Stimulated activated CD8-positive, alpha-beta memory T cell treated with anti-CD3 and anti-CD28 coated beads, Interleukin-4, amount 100 ng/mL, for 24 hours (primary cell): Measurements from ENCODE around the gene FREY1.

Experiments used
- DNase-seq: peaks from one replicate; pipeline ENCODE4 v3.0.0-alpha.2; 2020; ENCODE audit warnings: low read depth

Gene FREY1

DNA sequence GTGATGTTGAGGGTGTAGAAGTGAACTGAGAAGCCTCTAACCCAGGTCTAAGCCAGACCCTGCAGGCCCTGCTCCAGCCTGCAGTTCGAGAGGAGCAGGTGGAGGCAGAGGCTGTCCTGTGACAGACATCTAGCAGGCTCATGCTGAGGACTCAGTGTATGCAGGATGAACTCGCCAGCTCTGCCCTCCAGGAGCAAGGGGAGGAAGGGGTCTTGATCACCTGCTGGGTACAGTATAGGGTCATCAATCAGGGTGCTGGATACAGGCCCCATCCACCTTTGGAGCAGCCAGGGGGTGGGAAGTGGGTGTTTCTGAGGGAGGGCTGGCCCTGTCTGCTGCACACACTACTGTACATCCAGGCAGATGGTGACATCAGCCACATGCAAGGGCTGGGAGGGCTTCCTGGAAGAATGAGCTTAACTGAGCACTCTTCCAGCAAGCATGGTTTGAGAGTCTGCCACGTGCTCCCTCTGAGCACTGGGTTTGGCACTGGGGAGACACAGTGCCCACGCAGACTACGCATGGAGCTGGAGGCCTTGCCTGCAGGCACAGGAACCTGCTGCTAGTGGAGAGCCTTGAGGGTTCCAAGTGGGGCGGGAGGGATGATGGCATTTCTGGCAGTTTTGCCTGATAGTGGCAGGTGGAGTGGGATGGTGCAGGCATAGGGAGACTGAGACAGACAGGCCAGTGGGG is 12.4 kb downstream of the FREY1 start:
- no peak for DNase-seq

DNA sequence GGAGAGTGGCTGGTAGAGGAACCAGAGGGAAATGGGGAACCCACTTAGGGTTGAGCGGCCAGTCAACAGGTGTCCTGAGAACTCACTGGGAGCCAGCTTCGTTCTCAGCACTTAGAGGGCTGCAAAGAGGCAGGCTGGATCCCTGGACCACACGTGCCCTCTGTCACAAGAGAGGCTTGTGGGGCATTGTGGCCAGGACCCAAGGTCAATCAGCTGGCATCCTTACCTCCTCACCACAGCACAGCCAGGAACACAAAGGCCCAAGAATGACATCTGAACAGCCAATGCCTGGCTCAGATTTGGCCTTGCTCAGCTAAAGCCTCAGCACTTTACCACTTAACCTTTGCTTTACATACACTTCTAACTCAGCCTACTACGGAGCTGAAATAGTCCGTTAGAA is 14.2 kb downstream of the FREY1 start:
- no peak for DNase-seq

DNA sequence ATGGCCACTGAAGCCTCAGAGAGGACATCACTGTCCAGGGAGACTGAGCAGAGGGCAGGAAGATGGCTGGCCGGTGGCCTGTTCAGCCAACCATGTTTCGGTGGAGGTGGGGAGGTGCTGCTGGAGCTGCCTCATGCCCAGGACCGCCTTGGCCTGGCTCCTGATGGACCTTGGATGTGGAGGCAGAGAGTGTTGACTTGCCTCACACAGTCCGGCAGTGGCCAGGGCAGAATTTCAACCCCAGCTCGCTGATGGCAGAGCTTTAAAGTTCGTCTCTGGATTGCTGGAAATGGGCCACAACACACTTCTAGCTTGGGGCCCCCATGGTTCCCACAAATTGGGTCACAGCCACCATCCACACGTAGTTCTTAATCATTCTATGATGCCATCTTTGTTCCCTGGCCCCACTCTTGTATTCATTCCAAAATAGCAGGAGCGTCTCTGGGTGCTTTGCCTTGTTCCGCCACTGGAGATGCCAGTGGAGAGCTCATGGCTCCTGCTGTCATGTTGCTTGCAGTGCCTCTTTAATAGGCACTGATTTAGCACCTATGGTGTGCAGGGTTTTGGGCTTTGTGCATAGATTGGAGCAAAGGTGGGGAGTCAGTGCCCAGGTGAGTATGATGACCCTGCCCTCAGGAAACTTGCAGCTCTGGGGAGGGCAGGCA is 16.1 kb downstream of the FREY1 start:
- no peak for DNase-seq

DNA sequence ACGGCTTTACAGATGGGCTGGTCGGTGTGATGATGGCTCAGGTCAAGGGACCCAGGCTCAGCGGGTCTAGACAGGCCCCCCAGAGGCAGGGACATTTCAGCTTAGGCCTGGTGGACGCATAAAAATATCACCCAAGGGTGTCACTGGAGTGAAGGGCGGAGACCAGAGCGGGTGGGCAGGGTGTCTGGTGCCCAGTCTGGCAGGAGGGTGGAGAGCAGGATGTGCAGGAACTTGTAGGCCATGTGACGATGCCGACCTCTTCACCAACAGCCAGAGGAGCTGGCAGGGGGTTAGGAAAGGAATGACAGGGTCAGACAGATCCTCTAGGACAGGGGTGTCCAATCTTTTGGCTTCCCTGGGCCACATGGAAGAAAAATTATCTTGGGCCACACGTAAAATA is 17.1 kb downstream of the FREY1 start:
- no peak for DNase-seq

DNA sequence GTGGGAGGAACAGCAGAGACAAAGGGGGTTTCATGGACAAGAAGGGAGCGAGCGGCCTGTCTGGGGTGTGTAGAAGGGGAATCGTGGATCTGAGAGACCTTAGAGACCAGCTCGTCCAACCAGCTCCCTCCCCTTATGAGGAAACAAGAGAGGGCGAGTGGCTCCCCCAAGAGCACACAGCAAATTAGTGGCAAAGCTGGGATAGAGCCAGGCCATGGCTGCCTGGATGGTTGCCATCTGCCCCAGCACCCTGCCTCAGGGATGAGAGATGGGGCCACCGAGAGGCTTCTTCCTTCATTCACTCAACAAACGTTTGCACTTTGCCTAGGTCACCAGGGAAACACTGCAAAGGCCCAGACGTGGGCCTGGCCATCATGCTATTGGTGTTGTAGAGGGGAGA is 17.5 kb downstream of the FREY1 start:
- DNase-seq, result no peak

DNA sequence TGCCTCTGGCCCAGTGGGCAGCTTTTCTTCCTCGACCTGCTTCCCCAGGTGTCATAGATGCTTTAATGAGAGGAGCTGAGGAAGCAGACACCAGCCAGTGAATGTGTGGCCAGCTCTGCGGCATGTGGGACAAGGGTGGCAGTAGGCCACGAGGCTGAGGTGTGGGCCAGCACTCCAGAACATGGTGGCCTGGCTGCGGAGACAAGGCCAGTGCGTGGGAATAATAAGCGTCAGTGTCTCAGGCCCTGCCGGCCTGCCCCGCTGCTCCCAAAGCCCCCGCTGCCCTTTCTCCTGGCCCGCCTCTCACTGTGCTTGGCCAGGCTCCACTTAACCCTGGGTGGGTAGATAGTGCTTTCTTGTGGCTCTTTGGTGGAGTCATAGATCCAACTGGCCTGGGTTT is 19.5 kb downstream of the FREY1 start:
- DNase-seq, result no peak

DNA sequence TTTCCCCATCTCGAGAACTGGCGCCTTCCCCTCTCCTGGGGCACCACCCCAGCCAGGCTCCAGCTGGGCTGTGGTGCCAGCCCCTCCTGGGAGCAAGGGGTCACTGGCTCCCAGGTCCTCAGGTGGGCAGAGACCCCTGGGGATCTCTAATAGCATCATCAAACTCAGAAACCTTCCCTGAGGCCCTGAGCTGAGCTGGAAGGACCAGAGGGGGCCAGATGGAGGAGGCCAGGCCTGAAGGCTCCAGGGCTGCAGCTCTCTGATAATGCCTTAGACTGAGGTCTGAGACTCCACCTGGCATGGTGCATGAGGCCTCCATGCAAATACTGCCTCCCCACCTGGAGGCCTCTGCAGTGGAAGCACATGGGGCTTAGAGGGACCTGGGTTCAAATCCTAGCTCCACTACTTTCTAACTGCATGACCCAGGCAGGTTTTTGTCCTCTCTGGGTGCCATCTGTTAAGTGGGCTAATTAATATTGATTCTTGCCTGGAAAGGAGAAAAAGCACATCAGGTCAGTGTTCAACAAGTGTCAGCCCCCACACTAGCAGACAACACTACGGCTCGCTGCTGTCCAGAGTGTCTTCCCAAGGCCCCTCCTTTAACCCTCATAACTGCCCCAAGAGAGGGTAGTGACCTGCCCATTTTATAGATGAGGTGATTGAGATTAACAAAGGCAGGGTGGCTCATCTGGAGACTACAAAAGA is 20.1 kb downstream of the FREY1 start:
- no peak for DNase-seq

DNA sequence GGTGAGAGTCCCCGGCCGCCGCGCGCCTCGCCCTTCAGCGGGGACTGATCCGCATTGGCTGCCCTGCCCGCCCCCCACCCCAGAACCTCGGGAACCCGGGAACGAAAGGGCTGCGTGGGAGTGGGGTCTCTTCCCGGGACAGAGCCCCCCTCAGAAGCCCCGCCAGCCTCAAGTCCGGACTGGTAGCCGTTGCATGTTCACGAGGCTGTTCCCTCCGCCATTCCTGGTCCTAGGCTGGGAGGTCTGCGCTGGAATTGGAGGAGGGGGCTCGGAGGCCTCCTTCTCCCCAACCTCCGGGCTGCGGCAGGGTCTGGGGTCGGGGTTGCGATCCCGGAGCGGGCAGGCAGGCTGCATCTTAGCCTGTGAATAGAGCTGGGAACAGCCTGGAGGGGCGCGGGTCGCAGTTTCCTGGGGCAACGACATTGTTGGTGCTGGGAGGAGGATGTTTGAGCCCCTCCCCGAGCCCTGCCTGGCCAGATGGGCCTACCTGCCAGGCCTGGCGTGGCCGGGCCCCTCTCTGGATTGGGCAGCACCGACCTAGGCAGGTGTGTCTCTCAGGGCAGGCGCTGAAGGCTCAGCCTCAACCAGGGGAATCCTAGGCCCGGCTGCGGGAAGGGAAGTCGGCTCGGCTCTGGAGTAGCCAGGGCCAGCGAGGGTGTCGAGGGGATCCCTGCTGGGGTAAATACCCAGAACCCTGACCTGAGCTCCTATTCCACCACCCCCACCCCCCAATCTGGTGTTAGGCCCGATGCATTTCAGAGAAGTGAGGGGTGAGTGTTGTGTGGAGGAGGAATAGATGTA is 20.9 kb downstream of the FREY1 start:
- no peak for DNase-seq

DNA sequence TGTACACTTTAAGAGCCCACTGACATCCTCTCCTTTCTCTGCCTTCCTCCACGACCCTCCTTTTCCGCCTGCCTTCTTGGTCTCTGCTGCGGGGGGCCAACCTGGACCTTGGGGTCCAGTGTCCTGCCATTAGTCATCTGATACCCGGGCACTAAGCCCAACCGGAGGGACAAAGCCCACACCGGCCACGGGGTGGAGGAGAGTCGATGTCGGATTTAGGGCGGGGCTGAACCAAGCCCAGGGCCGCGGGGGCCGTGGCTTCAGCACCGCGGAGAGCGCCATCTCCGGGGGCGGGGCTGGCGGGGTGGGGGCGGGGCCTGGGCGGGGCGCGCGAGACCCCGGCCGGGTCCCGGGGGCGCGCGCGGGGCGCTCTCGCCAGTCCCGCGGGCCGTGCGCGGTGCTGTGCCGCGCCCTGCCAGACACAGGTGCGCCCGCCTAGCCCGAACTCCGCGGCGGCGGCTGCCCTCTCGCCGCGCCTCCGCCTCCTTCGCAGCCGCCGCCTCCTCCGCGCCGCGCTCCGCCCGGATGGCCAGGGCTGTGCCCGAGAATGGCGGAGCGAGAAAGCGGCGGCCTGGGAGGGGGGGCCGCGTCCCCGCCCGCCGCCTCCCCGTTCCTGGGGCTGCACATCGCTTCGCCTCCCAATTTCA is 21.7 kb downstream of the FREY1 start, which contains the start of gene MAPK8IP1:
MAPK8IP1 (plus strand) TSS at position 378 of the 647 bp plus-strand sequence; CDS start at position 548, 170 bp downstream.
- peak; percentile 32 for DNase-seq

DNA sequence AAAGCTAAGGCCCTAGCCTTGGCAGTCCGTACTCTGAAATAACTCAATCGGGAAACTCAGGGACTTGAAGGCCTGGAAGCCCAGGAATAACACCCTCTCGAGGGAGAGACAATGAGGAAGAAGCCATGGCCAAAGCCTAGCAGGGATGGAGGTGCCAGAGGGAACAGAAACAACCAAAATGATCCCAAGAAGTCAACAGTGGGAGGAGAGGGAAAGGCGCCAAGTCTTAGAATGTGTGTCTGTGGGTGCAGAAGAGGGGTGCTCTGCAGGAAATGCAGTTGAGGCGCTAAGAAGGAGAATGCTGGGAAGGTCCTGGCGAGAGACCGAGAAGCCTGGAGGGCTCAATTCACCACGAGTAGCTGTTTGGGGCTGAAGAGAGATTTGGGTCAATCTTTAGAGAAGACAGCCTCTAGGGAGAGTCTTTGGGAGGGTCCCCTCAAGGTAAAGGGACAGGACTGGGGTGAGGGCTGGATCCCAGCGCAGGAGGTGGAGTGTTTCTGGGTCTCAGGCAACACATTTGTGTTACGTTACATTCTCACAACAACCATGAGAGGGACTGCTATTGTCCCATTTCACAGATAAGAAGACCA is 22.4 kb downstream of the FREY1 start:
- no peak for DNase-seq

DNA sequence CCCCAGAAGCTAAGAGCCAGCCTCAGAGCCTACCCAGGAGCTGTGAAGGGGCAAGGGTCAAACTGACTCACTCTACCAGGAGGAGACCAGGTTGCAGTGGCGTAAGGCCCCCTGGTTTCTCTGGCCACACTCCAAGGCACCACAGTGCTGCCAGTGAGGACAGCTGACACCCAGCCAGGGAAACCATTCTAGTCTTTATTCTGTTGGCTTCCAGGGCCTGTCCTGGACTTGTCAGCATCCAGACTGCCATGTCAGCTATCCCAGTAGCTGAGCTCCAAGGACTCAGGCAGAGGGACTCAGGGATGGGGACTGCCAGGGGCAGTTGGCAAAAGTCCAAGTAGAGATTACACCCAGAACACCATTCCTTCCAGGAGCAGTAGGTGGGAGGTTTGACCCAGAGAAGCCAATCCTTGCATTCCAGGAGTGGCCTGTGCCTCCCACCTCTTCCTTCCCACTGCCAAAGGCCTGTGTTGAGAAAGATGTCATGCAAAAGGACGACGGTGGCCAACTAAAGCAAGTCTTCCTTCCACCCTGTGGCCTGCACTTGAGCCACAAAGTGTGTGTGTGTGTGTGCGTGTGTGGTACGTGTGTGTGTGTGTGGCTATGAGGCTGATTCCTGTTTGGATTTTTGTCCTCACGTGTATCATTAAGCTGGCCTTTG is 25.2 kb downstream of the FREY1 start:
- DNase-seq, result no peak

DNA sequence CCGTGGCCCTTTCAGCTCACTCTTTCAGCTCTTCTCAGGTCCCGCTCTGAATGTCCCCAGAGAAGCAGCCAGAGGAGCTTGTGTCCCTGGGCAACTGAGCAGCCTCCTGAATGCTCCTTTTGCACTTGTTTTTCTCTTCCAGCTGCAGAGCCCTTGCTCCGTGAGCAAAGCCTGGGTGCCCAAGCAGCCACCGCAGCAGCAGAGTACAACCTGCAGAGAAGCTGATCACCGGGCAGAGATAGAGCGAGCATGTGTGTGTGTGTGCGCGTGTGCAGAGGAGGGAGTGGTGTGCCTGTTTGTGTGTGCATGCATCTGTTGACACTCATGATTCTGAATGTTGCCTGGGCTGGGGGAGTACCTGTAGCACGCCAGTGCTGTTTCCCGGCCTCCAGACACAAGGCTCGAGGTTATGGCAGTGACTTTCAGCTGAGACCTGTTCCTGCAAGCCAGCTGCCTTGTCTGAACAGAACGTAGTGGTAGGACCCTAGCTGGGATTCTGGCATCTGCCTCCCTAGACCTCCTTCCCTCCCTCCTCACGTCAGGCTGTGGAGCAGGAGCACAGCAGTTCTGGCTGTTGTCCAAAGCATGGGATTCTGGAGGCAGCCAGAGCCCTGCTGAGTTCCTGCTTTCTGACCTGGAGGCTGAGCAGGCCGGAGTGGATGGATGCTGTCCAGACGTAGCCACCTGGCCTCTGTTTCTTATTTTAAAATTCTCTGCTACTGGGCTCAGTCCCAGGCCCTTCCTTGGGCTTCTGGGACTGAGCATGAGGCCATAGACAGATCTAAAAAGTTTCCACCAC is 26.1 kb downstream of the FREY1 start:
- no peak for DNase-seq

DNA sequence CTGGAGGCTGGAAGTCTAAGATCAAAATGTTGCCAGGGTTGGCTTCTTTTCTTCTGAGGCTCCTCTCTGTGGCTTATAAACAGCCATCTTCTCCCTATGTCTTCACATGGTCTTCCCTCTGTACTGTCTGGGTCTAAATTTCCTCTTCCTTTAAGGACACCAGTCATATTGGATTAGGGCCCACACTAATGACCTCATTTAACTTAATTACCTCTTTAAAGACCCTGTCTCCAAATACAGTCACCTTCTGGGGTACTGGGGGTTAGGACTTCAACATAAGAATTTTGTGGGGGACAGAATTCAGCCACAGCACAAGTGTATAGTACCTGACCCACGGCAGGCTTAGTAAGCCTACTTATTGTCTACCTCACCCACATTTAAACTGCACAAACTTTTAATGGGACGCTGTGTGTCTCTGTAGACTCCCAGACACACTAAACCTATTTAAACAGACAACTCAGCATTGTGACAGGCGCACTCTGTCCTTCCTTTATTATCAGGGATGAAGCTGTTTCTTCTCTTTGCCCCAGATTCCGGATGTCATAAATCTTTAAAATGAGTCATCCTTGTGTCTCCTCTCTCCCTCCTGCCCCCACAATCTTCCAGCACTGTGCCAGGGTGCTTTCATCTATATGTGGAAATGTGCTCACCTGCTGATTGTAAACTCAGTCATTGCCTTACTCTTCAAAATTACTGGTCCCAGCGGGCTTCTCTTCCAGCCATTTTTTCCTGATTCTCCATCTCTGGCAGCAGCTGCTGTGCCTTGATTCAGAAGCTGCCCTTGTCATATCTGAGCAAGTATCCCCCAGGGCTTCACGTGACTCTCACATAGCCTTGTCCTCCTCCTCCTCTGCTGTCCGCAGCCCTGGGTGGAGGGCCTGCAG is 27.0 kb downstream of the FREY1 start:
- no peak for DNase-seq

DNA sequence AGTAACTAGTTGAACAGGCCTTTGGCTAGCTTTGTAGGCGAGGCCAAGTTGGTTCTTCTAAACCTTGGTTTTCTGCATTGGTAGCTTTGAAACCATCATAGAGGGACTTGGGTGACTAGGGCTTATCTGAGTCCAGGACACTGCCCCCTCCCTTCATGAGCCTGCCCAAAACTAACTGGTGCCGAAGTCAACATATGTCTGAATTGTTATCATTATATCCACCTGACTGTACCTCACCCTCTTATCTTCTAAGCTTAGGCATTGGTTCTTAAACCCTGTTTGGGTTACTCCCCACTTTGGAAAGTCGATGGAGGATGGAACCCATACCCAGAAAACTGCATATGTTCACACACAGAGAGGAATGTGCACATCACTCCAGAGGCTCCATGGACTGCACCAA is 29.2 kb downstream of the FREY1 start:
- DNase-seq, result no peak

DNA sequence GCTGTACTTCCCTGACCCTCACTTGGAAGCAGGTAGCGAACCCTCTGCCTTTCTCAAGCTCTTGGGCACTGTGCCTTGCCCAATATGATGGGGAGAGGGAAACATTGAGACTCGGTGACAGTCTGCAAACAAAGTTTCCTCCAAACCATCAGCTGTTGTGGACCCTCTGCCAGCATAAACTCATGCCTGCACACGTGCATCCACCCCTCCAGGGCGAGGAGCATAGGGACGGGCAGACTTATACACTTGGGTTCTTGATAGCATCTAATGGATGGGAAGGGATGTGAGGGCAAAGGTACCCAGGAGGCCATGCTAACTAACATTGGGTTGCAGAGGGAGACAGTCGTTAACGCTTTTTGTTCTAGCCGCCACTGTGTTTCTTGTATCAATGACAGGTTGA is 29.9 kb downstream of the FREY1 start:
- DNase-seq, result no peak

DNA sequence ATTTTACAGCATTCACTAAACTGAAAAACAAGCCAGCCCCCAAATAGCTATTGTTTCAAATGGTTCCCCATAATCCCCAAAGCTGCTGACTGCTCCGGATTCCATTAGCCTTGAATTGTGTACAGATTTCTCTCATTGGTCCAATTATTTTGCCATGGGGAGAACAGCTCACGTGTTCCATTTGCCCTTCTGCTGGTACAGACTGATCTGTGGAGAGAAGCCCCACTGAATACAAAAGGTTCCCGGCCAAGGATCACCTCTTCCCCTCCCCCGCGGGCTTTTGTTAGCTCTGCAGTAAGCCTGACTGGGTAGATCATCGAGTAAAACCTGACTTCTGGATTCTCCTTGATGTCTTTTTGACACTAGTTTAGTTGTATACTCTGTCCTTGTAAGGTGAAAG is 30.7 kb downstream of the FREY1 start:
- no peak for DNase-seq

DNA sequence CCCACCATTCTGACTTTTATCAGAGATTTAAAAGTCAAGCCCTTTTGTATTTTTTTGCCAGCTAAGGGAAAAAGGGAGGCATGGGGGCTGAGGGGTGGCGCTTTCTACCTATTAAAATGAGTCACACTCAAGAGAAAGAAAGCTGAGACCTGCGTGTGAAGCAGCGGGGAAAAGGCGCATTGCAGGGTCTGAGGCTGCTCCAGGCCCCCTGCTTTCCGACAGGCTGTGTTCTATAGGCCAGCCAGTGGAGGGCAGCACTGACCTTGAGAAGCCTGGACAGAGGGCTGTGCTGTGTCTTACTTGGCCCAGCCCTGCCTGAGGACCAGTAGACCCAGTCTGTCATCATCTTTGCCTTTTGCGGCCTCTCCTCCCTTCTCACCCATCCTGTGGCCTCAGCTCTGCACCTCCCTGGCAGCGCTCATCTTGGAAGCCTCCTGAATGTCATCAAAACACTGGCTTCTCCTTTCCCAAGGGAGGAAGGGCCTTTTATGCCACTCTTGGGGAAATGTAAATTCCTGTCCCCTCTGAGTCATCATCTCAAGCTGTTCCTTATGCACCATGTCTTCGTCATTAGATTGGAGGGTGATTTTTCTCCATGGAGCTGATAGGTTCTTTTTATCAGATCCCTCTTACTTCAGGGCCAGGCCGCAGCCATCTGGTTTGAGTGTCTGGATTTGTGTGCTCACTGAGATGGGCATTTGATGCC is 34.3 kb downstream of the FREY1 start:
- no peak for DNase-seq

DNA sequence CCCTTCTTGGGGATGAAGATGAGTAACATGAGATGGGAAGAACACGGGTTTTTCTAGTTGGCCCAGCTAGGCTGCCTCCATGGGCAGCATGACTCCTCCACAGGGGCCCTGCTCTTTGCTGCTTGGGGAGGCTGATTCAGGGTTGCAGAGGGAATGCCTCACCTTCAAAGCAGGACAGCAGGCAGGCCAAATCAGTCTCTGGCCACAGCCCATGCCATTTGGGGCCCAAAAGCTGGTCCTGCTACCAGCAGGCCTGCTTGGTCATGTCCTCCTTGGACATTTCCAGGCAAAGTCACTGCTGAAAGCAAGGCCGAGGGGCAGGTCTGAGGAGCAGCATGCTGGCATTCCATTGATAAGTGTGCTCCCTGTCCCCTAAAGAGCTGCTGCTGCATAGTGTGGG is 35.4 kb downstream of the FREY1 start:
- no peak for DNase-seq
